ENCODE results near the gene PTPRJ.

- TF ChIP-seq CTCF (IDR thresholded peaks at IDR 0.05; ENCODE audit: poor library complexity) (no peak), EZH2phosphoT487 (IDR thresholded peaks at IDR 0.05; ENCODE audit: low read depth, severe bottlenecking, unreplicated experiment) (no peak)
Observed at GRCh38 chr11:48087422-48087821, 107.1 kb downstream of the PTPRJ start.

Measured in hepatocyte (in vitro differentiated cells).